DMS114 treated with DMSO at 0.1 percent for 48 hours (cell line): ENCODE measurements around the gene SLC22A1.

Experiments
- DNase-seq: peaks from one replicate; lab custom pipeline; 2025; ENCODE audit not compliant: unreplicated experiment; lab: John Stamatoyannopoulos, UW

Gene SLC22A1

DNA sequence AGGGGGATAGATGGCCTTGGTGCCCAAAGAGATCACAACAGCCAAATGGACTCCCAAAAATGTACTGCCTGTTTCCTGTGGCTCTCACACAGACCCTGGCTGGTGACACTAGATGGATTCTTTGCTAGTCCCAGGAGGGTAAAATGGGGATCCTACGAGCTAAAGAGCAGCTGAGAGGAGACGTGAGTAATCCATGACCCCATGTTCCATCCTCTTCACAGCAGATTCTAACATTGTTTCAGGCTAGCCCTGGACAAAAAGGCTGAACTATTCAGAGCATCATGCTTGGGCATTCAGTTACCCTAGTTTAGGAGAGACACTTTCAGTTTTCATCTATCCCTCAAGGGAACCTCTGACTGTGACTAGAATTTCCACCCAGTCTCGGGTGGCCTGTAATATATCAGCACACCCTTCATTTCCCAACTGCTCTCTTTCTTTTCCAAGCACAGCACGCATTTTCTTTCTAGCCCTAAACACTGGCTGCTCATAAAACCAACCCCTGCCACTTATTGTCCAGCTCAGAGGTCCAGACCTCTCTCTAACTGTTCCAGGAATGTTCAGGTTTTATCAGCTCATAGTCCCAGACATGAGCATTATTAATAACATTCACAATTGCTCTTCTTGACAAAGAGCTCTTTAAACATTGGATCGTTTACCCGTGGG is 48.5 kb downstream of the SLC22A1 start:
- no peak for DNase-seq

DNA sequence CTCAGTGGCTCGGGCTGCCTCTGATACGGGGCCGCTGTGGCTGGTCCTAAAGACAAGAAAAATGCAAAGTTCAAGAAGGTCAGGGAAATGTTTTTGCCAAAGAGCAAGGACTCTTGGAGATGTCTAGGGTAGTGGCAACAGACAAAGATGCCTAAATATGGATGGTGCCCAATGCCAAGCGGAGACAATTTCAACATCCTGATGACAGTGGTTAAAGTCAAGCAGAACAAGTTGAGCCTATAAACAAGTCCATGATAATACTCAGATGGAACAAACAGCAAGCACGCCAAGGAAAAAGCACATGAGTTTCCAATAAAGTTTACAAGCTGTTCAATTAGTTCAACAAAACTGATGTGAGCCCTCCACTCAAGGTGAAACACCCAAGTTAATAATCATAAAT is 51.1 kb downstream of the SLC22A1 start:
- DNase-seq, result no peak

DNA sequence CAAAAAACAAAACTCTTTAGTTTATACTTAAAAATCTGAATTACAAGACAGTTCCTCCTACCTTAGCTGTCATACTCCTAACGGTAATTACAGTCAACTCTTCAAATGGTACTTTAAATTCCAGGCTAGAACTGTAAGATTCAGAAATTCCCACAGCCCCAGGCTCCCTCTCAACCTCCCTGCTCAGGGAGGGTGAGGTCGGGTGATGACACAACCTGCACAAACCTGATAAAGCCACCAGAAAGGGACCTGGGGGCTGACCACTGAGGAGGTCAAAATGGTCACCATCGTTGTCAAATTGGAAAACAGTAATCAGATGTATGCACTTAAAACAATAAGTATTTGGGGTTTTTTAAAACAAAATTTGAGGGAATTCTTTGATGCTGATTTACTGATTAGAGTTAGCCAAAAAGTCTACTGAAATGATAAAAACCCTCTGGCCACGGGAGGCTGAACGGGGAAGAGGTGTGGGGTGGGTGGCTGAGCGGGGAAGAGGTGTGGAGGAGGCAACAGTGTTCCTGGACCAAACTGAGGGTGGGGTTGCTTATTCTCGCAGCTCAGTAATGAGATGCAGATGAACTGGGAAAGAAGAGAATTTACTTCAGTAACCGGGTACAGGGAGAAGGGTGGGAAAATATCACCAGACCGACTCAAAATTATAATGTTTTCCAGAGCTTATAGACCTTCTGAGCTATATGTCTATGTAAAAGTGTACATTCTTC is 52.4 kb downstream of the SLC22A1 start:
- no peak for DNase-seq

DNA sequence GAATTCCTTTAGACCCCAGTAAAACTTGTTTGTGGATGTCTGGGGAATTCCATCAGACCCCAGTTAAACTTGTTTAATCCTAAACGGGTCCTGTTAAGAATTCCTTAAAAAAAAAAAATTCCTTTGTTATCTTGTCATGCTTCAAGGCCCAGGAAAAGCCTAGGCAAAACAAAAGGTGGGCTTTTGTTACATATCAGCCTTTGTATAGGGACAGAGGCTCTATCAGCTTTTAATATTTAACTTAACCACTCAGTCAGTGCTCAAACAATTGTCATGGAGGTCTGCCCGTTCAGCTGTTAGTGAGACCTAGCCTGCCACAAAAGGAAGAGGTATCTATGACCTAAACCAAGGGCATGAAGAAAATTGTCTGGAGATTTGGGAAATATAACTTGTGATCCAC is 53.1 kb downstream of the SLC22A1 start:
- DNase-seq, result no peak

DNA sequence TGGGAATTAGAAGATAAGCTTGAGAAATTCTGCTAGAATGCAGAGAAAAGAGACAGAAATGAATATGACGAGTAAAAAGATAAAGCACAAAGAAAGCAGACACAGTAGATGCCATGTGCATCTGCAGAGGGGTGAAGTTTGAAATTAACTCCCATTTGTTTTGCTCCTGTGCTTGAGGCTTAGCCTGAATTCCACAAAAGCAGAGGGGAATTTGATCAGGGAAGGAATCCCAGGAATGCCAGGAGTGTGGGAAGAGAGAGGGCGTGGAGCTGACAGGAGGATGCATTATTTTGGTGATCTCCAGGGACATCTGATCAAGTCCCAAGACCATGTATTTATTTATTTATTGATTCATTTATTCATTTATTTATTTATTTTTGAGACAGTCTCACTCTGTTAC is 55.6 kb downstream of the SLC22A1 start:
- no peak for DNase-seq

DNA sequence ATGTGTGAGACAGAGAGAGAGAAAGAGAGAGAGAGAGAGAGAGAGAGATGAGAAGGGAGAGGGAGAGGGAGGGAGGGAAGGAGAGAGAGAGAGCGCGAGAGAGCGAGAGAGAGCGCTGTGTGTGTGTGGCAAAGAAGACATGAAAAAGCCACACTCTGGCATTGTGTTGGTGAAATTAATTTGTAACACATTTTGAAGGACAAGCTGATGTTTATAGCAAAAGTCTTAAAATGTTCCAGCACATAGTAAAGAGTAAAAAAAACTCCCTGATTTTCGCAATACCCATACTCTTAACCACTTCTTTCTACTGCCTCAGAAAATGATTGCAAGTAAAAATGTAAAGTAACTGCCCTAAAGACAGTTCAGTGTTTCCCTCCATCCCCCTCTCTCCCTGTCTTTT is 56.7 kb downstream of the SLC22A1 start:
- DNase-seq, result no peak

DNA sequence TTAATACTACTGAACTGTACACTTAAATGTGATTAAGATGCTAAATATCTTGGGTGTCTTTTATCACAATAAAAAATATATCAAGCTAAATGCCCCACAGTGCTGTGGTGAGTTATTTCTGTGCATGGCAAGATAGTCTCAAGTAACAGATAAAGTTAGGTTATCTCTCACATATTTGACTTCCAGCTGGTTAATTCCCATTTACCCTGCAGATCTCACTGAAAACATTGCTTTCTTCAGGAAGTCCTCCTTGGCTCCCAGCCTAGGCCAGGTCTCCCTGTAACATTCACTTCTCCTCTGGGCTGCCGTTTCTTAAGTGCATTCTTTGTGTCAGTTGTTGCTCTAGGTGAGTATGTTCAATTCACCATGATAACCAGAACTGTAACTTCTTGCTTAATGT is 59.1 kb downstream of the SLC22A1 start:
- DNase-seq, result no peak

DNA sequence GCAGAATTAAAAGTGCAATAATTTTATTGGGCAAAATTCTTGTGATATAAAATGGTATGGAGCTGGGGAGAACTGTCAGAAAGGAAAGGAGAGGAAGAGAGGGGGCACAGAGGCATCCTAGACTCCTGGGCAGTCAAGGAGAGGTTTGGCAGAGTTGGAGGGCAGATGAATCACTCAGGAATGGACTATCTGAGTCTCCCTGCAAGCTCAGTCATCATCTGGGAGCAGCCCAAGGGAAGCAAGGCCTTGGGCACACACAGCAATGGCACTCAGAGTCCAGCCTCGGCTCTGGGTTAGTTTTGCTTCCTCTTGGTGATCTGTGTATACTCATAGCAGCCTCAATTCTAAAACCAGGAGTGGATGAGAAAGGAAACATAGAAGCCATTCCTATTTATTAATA is 67.2 kb downstream of the SLC22A1 start:
- DNase-seq, result no peak

DNA sequence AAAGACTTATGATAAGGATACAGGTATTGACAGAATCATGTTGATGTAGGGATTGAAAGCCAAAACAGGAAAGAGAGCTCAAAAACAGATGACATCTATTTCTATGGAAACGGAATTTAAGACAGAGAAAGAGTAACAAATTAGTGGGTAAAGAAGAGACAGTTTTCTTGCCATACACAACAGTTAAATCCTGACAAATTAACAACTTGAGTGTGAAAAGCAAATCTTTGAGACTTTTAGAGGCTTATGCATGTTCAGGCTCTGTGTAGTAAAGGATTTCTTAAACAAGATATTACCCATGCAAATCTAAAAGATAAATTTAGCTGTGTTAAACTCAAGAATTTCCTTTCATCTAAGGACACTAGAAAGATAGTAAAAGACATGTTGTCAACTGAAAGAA is 68.5 kb downstream of the SLC22A1 start:
- no peak for DNase-seq

DNA sequence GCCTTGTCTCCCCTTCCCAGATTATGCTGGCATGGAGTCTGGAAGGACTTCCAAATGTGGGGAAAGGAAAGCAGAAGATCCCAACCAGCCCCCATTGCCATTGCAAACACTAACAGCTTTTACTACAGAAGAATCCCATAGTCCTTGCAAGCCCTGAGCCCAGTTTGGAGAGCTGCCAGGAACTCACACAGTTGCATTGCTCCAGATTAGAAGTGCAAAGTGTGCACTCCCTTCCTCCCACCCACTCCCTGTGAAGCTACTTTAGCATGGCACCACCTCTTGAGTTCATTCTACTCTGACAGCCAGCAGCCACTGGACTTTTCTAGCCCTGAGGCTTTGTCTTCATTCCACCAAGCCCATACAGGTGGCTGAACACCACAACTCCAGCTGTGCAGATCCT is 69.4 kb downstream of the SLC22A1 start:
- DNase-seq, result no peak

DNA sequence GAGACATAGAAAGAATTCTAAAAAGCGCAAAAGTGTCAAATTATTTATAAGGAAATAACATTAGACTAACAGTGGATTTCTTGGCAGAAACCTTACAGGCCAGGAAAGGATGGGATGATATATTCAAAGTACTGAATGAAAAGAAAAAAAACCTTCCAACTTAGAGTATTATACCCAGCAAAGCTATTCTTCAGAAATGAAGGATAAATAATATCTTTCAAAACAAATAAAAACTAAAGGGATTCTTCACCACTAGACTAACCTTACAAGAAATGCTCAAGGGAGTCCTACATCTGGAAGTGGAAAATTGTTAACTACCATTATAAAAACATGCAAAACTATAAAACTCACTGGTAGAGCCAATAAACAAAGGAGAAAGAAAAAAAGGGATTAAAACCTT is 71.2 kb downstream of the SLC22A1 start:
- no peak for DNase-seq

DNA sequence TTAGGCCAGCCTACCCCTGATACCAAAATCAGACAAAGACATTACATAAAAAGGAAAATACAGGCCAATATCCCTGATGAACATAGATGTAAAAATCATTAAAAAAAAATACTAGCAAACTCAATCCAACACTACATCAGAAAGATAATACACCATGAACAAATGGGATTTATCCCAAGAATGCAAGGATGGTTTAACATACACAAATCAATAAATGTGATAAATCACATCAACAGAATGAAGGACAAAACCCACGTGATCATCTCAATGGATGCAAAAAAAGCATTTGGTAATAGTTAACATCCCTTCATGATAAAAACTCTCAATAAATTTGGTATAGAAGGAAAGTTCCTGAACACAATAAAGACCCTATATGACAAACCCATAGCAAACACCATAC is 73.2 kb downstream of the SLC22A1 start:
- no peak for DNase-seq

DNA sequence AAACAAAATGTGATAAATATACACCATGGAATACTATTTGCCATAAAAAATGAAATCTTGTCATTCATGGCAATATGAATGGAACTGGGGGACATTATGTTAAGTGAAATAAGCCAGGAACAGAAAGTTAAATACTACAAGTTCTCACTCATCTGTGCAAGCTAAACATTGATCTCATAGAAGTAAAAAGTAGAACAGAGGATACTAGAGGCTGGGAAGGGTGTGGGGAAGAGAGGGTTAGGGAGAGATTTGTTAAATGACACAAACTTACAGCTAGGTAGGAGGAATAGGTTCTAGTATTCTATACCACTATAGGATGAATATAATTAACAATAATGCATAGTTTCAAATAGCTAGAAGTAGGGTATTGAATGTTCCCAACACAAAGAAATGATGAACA is 76.0 kb downstream of the SLC22A1 start:
- DNase-seq, result no peak

DNA sequence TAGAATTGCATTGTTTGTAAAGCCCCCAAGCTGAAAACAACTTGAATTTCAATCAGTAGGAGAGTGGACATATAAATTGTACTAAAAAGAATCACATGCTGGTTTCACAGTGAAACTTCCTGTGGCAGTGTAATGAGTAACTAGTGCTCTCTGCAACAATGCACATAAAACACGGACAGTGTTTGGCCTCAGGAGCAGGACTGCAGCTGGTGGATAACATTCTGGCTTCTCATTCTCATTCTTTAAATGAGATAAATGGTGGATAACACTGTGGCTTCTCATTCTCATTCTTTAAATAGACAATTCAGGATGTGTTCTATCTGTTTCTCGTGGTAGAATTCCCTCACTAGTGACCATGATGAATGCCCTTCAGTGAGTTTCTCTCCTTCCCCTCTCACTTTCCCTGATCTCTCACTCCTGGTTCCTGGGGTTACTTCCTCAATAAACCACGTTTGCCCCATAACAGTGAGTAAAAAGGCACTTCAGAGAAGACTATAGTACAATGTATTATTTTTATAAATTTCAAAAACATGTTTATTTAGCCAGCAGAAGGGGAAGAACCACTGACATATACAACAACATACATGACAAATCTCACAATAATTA is 77.1 kb downstream of the SLC22A1 start:
- DNase-seq, result no peak

DNA sequence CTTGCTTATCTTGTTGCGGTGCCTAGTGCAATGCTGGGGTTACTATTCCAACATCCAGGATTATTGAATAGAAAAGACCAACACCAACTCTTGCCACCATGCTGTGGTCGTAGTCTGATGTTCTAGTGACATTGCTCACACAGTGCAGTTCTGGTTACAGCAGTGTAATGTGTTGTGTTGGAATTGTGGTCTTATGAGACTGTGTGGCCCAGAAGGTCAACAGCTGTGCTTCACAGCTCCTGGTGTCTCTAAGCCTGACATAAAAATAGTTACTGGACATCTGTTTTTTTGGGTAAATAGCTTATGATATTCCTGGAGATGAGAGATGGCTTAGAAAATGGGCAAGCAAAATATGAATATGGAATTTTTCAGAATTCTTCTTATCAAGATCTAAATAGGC is 79.4 kb downstream of the SLC22A1 start:
- no peak for DNase-seq

DNA sequence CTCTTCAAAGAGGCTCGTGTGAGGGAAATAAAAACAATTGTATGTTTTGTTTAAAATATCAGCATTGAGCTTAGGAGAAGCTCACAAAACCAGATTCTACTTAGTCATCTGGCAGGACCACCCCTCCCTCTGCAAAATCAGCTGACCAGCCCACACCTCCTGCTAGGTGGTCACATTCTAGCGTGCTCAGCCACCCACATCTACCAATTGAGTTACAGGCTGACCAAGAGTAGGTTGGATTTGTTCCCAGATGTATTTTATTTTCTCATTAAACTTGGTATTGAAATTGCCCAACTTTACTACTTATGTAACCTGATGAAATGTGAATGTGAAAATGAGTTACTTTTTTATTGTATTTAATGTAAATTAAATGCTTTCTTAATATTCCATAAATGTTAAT is 80.8 kb downstream of the SLC22A1 start:
- no peak for DNase-seq

DNA sequence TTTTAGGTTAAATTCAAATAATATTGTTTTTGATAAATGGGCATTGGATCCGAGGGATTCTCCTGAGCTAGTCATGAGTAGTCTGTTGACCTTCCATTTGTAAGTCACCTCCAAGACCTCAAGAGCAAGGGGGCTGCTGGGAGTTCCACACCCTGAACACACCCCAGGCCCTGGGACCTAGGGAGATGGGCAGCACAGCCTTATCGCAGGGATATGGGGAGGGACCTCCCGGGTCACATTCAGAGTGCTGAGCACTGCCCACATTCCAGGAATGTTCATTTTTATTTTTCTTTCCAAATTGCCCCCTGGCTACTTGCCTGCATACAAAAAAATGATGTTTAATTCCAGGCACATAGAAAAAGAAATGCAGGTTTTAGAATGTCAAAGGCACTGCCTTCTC is 81.5 kb downstream of the SLC22A1 start:
- DNase-seq, result no peak

DNA sequence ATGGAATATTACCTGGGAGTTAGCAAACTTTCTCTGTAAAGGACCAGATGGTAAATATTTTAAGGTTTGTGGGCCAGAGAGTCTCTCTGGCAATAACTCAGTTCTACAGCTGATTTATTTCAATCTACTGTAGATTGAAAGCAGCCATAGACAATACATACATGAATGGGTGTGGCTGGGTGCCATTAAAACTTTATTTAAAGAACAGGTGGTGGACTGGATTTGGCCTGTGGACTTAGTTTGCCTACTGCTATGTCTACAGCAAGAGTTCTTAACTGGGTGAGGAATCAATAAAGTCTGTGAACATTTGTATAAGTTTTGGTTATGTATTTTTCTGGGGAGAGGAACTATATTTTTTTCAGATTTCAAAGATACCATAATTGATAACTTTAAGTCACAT is 81.9 kb downstream of the SLC22A1 start:
- DNase-seq, result no peak

DNA sequence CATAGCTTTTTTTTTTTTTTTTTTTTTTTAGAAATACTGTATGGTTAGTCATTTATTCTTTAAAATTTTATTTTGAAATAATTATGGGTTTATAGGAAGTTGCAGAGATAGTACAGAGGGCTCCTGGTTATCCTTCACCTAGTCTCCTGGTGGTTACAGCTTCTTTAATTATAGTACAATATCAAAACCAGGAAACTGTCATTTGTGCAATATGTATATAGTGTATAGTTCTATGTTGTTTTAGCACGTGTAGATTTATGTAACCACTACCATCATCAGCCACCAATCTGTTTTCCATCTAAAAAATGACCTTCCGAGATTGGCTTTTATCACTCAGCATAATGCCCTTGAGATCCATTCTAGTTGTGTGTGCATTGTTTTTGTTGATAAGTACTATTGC is 82.3 kb downstream of the SLC22A1 start:
- DNase-seq, result no peak

DNA sequence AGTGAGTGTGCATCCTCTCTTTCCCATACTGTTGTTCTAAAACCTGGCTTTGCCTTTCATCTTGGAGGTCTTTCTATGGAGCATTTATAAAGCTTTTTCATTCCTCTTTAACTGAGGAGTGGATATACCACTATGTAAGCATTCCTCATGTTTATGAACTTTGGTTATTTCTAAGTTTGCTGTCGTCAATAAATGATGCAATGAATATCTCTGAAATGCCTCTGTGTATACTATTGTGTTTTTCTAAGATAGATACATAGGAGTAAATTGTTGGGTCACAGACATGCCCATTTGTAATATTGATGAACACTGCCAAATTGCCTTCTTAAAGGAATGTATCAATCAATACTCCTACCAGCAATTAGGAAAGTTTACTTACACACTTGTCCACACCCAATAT is 83.1 kb downstream of the SLC22A1 start:
- DNase-seq, result no peak

DNA sequence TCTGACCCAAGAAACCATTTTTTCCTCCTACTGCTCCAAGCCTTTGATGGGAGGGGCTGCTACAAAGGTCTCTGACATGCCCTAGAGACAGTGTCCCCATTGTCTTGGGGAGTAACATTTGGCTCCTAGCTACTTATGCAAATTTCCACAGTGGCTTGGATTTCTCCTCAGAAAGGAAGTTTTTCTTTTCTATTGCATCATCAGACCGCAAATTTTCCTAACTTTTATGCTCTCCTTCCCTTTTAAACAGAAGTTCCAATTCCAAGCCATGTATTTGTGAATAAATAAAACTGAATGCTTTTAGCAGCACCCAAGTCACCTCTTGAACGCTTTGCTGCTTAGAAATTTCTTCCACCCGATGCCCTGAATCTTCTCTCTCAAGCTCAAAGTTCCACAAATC is 86.0 kb downstream of the SLC22A1 start:
- DNase-seq, result no peak
